Effector memory CD4-positive, alpha-beta T cell (primary cell): ENCODE results near the gene TFCP2.
"Not testable (repeated sequence)": the region's sequence is repeated elsewhere in the genome, so short reads cannot be mapped to it uniquely, and the experiment has no call there.

Source experiments
- DNase-seq, 3 donors: peaks; one replicate each; pipeline ENCODE4 v3.0.0-alpha.2; 2020
- H3K27ac ChIP-seq: 2 replicates; pipeline ENCODE4 v1.7.0; 2013; ENCODE audit warnings: mild to moderate bottlenecking, low read length, moderate library complexity; ENCODE audit not compliant: insufficient read depth, poor library complexity, severe bottlenecking
- H3K27me3 ChIP-seq: replicated peaks from 2 replicates; pipeline ENCODE4 v1.7.0; 2013; ENCODE audit warnings: mild to moderate bottlenecking, low read length; ENCODE audit not compliant: insufficient read depth, control insufficient read depth, poor library complexity, severe bottlenecking
- H3K36me3 ChIP-seq: 2 replicates; pipeline ENCODE4 v1.7.0; 2013; ENCODE audit warnings: mild to moderate bottlenecking, low read length, moderate library complexity; ENCODE audit not compliant: control insufficient read depth, insufficient read depth
- H3K4me1 ChIP-seq: 2 replicates; pipeline ENCODE4 v1.7.0; 2013; ENCODE audit warnings: low read length, mild to moderate bottlenecking; ENCODE audit not compliant: control insufficient read depth, insufficient read depth, poor library complexity, severe bottlenecking
- H3K4me3 ChIP-seq: 2 replicates; pipeline ENCODE4 v1.7.0; 2013; ENCODE audit warnings: low read length, low read depth, mild to moderate bottlenecking; ENCODE audit not compliant: insufficient read depth, poor library complexity, severe bottlenecking
- H3K9me3 ChIP-seq: 2 replicates; pipeline ENCODE4 v1.7.0; 2013; ENCODE audit warnings: mild to moderate bottlenecking, low read length, moderate library complexity; ENCODE audit not compliant: control insufficient read depth

The TFCP2 gene

GRCh38 chr12:51087818-51088217 is 85.1 kb downstream of the TFCP2 start:
- Histone ChIP-seq H3K27me3 (no peaks in the 10 kb centered on the region), H3K27ac (no peak overlapping the region), H3K9me3 (no peaks in the 10 kb centered on the region), H3K4me1 (peaks cover 3% of the 10 kb centered on the region), H3K36me3 (no peaks in the 10 kb centered on the region), H3K4me3 (no peak overlapping the region)
- no peak for DNase-seq

DNA sequence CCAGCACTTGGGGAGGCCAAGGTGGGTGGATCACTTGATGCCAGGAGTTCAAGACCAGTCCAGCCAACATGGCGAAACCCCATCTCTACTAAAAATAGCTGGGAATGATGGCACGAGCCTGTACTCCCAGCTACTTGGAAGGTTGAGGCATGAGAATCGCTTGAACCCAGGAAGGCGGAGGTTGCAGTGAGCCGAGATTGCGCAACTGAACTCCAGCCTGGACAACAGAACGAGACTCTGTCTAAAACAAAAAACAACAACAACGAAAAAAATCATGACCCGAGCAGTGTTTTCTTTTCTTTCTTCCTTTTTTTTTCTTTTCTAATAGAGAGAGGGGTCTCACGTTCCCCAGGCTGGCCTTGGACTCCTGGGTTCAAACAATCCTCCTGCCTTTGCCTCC is 86.0 kb downstream of the TFCP2 start:
- no peaks in the 10 kb centered on the region for H3K9me3 ChIP-seq
- DNase-seq: no peak
- no peak overlapping the region for H3K4me3 ChIP-seq
- H3K4me1 ChIP-seq: peaks cover 9% of the 10 kb centered on the region
- no peak overlapping the region for H3K27ac ChIP-seq
- H3K36me3 ChIP-seq: no peaks in the 10 kb centered on the region
- H3K27me3 ChIP-seq: no peaks in the 10 kb centered on the region

GRCh38 chr12:51085757-51086156 is 87.2 kb downstream of the TFCP2 start:
- no peak for DNase-seq
- no peaks in the 10 kb centered on the region for H3K27me3 ChIP-seq
- H3K36me3 ChIP-seq: no peaks in the 10 kb centered on the region

DNA sequence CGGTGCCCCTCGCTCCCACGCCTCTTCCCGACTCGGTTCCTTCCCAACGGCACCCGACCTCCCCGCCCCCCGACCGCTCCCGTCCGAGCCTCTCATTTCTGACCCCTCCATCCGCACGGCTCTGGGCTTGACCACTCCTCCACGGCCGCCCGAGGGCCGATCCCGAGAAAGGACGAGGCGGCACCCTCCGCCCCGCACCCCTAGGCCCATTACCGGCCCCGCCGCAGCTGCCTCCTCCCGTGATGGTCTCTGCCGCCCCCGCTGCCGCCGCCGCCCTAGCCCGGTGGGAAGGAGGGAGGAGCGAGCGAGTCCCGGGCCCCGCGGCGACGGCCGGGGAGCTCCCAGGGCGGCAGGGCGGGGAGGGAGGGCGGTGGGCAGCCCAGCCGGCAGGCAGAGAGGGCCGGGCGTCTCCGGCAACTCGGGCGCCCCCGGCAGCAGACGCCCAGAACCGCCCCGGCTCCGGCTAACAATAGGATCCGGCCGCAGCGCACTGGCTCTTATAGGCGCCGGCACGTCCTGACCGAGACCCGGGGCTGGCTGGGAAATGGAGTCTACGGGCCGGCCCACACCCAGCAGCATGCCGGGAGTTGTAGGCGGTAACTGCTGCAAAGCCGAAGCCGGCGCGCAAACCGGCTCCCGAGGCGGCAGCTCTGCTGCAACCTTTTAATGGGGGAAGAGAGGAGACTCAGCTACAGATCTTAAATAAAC is 89.7 kb downstream of the TFCP2 start, which contains the start of gene CSRNP2:
CSRNP2 (minus strand) TSS at position 471 of the 708 bp plus-strand sequence. CDS start 7,035 bp downstream, outside the sequence.
- DNase-seq: peak; percentile 90 to 94 (median 91)
- H3K4me1 ChIP-seq: peaks cover 10% of the 10 kb centered on the region
- no peaks in the 10 kb centered on the region for H3K9me3 ChIP-seq
- H3K4me3 ChIP-seq: peak within 1 kb of the TSS; percentile 99
- H3K36me3 ChIP-seq: no peaks in the 10 kb centered on the region
- no peaks in the 10 kb centered on the region for H3K27me3 ChIP-seq
- H3K27ac ChIP-seq: peak within 1 kb of the TSS; percentile 80

More at GRCh38 chr12:51085757-51086156, 87.2 kb downstream of the TFCP2 start:
- Histone ChIP-seq H3K4me1 (peaks cover 10% of the 10 kb centered on the region), H3K9me3 (no peaks in the 10 kb centered on the region), H3K27ac (no peak overlapping the region), H3K4me3 (no peak overlapping the region)

DNA sequence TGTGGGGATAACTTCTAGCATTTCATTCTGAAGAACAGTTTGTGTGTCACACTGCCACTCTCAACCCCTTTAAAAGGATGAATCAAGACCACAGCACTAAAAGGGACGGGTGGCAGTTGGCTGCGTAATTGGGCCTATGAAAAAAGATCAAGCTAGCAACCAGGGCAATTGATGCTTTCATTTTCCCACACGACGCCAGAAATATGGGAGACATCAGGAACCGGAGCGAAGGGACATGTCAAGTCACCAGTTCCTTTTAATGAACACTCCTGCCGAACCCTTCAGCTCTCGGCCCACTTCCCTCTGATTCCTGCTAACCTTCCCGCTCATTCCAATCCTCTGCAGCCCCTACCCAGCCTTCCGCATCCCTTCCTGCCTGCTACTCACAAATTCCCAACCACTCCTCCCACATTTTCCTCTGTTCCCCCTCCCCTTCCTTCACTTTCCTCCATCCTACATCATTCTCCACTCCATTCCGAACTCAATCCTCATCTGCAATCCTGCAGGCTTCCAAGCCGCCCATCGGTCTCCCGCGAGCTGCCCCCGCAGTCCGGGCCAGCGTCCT is 90.3 kb downstream of the TFCP2 start:
- Histone ChIP-seq H3K4me3 (peak overlapping the region; percentile 99), H3K27me3 (no peaks in the 10 kb centered on the region), H3K27ac (peak overlapping the region; percentile 80), H3K36me3 (no peaks in the 10 kb centered on the region), H3K4me1 (peaks cover 10% of the 10 kb centered on the region), H3K9me3 (no peaks in the 10 kb centered on the region)
- DNase-seq: peak in 1 of 3 donors; percentile 1

DNA sequence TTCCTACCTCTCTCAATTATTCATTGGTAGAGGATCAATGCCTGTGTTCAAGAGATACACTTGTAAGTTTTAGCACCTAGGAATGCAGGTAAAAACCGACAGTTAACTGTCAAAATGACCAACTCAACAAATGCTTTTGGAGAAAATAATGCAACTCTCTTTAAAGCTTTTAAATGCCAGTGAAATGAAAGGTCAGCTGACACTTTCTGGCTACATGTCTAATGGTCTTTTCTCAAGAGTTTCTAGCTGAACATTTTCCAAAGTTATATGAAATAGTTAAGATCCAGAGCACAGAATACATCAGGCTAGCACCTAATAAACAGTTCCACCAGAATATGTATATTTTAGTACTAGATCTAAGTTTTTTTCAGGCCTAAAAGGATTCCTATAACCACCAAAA is 91.5 kb downstream of the TFCP2 start:
- Histone ChIP-seq H3K4me3 (no peak overlapping the region), H3K27me3 (no peaks in the 10 kb centered on the region), H3K9me3 (no peaks in the 10 kb centered on the region), H3K36me3 (no peaks in the 10 kb centered on the region), H3K27ac (no peak overlapping the region), H3K4me1 (peaks cover 10% of the 10 kb centered on the region)
- DNase-seq: no peak

DNA sequence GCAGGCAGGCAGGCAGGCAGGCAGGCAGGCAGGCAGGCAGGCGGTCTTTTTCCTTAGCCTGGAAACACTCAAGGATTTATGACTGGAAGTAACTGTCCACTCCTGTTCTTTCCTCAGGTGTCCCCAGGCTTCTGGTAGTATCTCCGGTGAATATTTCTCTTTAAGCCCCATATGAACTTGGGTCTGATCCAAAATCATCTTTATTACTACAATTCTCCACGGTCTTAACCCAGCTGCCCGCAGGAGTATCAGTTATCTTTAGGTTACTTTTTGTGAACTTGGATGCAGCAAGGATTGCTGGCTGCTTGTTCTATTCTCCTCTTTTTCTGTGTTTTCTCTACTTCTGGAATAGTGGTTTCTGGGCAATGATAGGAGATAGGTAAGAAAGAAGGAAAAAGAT is 92.8 kb downstream of the TFCP2 start:
- Histone ChIP-seq H3K4me3 (no peak overlapping the region), H3K27ac (no peak overlapping the region), H3K27me3 (no peaks in the 10 kb centered on the region), H3K4me1 (peaks cover 10% of the 10 kb centered on the region), H3K9me3 (no peaks in the 10 kb centered on the region), H3K36me3 (no peaks in the 10 kb centered on the region)
- DNase-seq: no peak

GRCh38 chr12:51078866-51079265 is 94.1 kb downstream of the TFCP2 start:
- H3K9me3 ChIP-seq, DNase-seq, H3K27me3 ChIP-seq, H3K36me3 ChIP-seq, H3K27ac ChIP-seq, H3K4me3 ChIP-seq, H3K4me1 ChIP-seq: not testable (repeated sequence)

DNA sequence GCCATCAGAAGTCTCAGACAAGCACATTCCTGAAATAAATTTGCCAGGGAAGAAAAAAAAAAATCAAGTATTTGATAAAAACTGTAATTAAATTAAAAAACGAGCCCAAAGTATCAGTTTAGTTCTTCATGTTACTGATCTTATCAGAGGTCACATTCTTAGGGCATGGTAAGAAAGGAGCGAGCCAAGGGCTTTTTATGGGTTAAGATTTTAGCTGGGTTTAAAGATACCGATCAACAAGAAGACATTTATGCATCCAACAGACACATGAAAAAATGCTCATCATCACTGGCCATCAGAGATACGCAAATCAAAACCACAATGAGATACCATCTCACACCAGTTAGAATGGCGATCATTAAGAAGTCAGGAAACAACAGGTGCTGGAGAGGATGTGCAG is 94.6 kb downstream of the TFCP2 start:
- not testable (repeated sequence) for H3K4me1 ChIP-seq, H3K9me3 ChIP-seq, DNase-seq, H3K27me3 ChIP-seq, H3K36me3 ChIP-seq, H3K4me3 ChIP-seq, H3K27ac ChIP-seq

GRCh38 chr12:51077930-51078329 is 95.0 kb downstream of the TFCP2 start:
- no peak for DNase-seq
- H3K4me1 ChIP-seq: peaks cover 6% of the 10 kb centered on the region
- peaks cover 10% of the 10 kb centered on the region for H3K36me3 ChIP-seq
- H3K27me3 ChIP-seq: no peaks in the 10 kb centered on the region
- H3K27ac ChIP-seq: no peak overlapping the region
- H3K4me3 ChIP-seq: no peak overlapping the region
- no peaks in the 10 kb centered on the region for H3K9me3 ChIP-seq
